Muscle layer of colon (tissue), 2 donors: ENCODE data around the gene SIM1.

Source experiments
- H3K27ac ChIP-seq: one replicate; pipeline ENCODE4 v1.7.0; 2013; ENCODE audit warnings: low read depth, mild to moderate bottlenecking, low read length, moderate library complexity
- H3K27me3 ChIP-seq, 2 donors: one replicate each; pipeline ENCODE4 v1.7.0; 2013; ENCODE audit warnings: low read length in 2 of 2, mild to moderate bottlenecking in 2 of 2; ENCODE audit not compliant: insufficient read depth in 2 of 2, control insufficient read depth in 1 of 2
- H3K36me3 ChIP-seq: one replicate; pipeline ENCODE4 v1.7.0; 2013; ENCODE audit warnings: mild to moderate bottlenecking, low read length; ENCODE audit not compliant: insufficient read depth
- H3K4me1 ChIP-seq: one replicate; pipeline ENCODE4 v1.7.0; 2013; ENCODE audit warnings: mild to moderate bottlenecking, low read length; ENCODE audit not compliant: insufficient read depth
- H3K4me3 ChIP-seq, 2 donors: one replicate each; pipeline ENCODE4 v1.7.0; 2013; ENCODE audit warnings: low read length in 2 of 2, low read depth in 1 of 2, mild to moderate bottlenecking in 1 of 2, moderate library complexity in 1 of 2
- H3K9ac ChIP-seq: one replicate; pipeline ENCODE4 v1.7.0; 2013; ENCODE audit warnings: low read length
- H3K9me3 ChIP-seq: one replicate; pipeline ENCODE4 v1.7.0; 2013; ENCODE audit warnings: mild to moderate bottlenecking, low read length
- donor health status: abdominal sarcoma.
- donor health status: Adenocarcinoma of cecum.

Gene SIM1

DNA sequence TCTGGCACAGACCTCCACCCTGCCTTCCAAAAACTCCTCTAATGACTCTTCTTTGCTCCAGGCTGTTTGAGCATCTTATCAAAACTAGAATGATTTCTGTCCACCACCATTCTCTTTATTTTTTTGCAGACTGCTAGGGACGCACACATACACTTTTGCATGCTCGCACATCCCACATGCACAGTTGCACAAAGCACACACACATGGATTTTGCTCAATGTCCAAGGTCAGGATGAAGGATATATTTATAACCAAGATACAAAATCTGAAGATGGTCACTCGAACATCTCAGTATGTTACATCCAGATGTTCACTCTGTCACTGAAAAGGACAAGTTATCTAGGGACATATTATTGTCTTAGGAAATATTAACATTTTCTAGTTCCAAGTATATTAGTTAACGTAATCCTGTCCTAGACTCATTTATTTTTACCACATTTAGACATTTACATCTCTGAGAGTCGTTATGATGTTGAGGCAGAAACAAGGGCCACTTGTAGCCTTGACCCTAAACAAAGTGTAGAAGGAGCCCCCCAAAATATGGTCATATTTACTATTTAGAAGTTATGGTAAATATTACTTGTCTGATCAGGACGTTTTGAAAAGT, 3.4 kb upstream of the SIM1 start:
- H3K27ac ChIP-seq, result no peak overlapping the region
- peaks cover 7% of the 10 kb centered on the region for H3K9me3 ChIP-seq
- no peak overlapping the region for H3K9ac ChIP-seq
- H3K4me3 ChIP-seq, result no peak overlapping the region
- peaks cover 11% of the 10 kb centered on the region for H3K4me1 ChIP-seq
- H3K27me3 ChIP-seq, result peaks cover 65 to 73% of the 10 kb centered on the region in 2 donors
- H3K36me3 ChIP-seq, result no peaks in the 10 kb centered on the region

DNA sequence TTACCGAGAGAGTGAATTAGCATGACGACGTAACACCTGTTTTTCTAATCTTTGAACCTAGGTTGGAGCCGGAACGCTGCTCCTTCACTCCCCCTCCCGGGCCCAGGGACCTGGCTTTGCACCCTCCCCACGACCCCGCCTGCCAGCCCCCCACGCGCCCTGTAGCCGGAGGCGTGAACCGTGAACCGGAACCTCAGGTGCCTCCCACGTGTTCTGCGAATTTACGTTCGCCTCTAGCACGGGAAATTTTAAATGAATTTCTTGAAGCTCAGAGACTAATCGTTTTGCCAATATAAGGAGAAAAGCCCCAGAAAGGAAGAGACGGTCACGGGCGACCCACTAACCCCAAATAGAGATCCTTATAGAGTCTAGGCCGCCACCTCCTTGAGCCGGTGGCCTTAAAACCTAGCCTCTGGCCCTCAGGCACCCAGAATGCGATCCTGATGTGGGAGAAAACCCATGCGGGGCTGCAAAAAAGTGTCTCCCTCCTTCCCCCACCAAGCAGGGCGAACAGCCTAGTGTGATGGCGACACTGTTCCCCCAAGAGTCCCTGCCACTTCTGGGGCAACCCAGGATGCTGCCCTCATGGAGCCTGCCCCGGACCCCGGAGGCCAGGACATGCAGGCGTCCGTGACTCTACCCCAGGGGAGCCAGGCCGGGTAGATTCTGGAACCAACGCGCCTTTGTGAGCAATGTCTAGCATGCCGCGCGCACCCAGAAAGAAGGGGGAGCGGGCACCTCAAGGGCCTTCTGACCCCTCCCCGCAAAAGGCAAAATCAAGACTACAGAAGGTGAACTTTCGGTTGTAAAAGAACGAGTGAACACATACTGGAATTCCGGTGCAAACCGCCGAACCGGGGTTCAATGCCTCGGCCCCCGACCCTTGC, 2.7 kb upstream of the SIM1 start:
- Histone ChIP-seq H3K36me3 (no peaks in the 10 kb centered on the region), H3K4me3 (no peak overlapping the region), H3K4me1 (peaks cover 11% of the 10 kb centered on the region), H3K27ac (no peak overlapping the region), H3K27me3 (peaks cover 72 to 81% of the 10 kb centered on the region in 2 donors), H3K9me3 (peaks cover 7% of the 10 kb centered on the region), H3K9ac (no peak overlapping the region)

DNA sequence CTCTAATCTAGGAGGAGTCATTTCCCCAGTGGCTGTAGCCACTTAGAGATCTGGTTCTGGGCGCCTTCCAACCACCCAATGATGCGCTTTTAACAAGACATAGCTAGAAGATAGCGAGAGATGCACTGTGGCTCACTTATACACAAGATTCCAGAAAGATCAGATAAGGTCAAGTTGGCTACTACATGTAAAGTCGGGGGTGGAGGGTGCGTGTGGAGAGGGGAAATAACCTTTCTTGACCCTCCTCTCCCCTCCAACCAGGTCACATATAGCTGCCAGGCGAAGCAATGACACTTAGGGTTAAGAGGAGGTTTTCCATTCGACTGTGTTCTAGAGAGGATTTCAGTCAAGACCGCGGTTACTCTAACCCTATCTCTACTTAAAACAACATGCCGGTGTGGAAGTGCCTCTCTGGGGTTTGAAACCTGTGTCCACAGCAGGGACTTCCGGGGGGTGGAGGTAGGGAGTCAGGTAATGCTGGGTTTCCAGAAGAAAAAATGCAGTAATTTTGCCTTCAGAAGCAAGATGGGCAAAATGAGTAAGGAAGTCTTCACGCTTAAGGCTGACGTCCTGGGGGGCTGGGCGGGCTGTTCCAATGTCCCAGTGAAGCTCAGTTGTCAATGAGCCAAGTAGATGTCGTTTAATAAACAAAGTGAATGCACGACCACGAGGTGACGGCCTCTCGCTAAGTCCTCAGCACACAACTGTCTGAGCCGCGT, 1.8 kb upstream of the SIM1 start:
- peaks cover 80 to 89% of the 10 kb centered on the region in 2 donors for H3K27me3 ChIP-seq
- H3K36me3 ChIP-seq, result no peaks in the 10 kb centered on the region
- peaks cover 7% of the 10 kb centered on the region for H3K9me3 ChIP-seq
- H3K9ac ChIP-seq, result no peak overlapping the region
- H3K4me3 ChIP-seq, result no peak overlapping the region
- peaks cover 11% of the 10 kb centered on the region for H3K4me1 ChIP-seq
- H3K27ac ChIP-seq, result no peak overlapping the region

DNA sequence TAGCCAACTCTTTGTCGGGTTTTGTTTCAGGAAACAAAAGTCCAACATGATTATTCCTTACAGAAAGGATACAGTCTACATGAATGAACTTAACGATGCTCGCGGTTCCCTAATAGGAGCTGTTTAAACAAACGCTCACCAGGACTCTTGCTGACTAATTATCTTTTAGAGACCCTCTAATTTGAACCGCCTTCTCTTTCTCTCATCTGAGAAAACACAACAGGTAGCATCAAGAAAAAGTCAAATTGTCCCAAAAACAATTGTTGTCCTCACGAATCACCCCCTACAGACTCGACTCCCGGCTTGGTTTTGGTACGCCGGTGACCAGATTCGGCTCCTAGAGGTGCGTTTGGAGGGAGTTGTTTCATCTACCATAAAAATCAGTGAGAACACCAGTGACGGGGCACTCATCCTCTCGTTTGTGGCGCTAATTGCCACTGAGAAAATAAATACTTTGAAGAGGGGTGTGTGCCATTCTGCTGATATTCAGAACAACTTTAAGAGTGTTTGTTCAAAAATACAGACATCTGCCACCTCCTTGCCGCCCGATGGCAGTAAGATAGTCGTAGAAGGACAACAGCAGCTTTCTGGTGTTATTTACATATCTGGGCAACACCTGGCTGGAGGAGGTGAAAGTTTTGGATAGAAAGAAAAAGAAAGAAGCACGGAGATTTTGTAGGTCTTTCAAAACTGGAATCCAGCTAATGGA, 1.1 kb upstream of the SIM1 start:
- no peaks in the 10 kb centered on the region for H3K36me3 ChIP-seq
- no peak overlapping the region for H3K27ac ChIP-seq
- peaks cover 87 to 96% of the 10 kb centered on the region in 2 donors for H3K27me3 ChIP-seq
- H3K4me1 ChIP-seq, result peaks cover 11% of the 10 kb centered on the region
- no peak overlapping the region for H3K4me3 ChIP-seq
- no peak overlapping the region for H3K9ac ChIP-seq
- H3K9me3 ChIP-seq, result peaks cover 7% of the 10 kb centered on the region

DNA sequence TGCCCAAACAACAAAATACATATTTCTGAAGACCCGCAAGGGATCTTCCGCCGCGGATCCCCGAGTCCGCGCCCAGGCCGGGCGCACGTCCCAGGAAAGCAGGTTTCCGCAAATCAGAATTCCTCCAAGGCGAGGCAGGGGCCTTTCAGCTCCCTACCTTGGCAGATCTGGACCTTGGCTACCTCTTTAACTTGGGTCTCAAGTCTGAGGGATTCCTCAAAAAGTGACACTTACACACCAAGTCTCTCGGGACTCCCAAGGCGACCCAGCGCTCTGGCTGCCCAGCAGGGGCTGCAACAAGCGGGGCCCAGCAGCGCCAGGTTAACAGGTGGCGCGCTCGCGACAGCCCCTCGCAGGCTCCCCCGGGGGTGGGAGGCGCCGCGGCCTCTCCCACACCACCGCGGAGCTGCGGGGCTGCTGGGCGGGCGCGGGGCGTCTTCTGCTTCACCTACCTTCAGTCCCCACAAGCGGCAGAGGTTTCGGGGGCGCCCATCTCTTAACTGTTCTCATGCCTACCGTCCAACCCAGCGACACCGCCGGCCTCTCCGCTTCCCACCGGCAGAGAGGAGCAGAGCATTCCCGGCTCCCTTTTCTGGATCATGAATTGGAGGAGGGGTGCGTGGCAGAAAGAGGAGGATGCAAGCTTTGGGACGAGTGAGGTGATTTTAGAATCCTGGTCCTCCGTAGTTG, 414 bp downstream of the SIM1 start:
- Histone ChIP-seq H3K27ac (no peak overlapping the region), H3K9ac (no peak overlapping the region), H3K4me3 (no peak overlapping the region), H3K27me3 (peaks cover 95 to 100% of the 10 kb centered on the region in 2 donors), H3K9me3 (peaks cover 7% of the 10 kb centered on the region), H3K36me3 (no peaks in the 10 kb centered on the region), H3K4me1 (peaks cover 11% of the 10 kb centered on the region)

DNA sequence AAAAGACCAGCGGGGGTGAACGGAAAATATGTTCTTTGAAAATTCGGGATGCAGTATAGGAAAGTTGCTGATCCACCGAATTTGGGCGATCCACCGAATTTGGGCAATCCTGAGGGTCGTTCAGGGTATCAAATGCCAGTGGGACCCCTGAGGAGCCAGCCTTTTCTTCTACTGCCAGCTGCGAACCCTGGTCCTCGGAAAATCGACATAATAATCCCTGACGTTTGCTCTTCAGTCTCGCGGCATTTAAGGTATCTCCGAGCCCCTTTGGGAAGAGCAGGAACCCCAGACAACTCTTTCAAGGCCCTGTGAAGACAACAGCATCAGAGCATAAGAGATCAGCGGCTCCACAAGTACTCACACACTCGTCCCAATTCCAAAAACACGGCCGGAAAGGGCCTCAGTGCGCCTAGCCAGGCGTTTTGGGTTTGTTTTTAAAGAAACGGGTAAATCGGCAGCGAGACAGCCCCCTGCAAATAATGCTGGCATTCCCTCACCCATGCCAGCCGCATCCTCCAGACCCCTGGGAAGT, 1.0 kb downstream of the SIM1 start:
- H3K4me3 ChIP-seq, result no peak overlapping the region
- H3K27ac ChIP-seq, result no peak overlapping the region
- H3K27me3 ChIP-seq, result peaks cover 97 to 100% of the 10 kb centered on the region in 2 donors
- peaks cover 7% of the 10 kb centered on the region for H3K9me3 ChIP-seq
- no peak overlapping the region for H3K9ac ChIP-seq
- no peaks in the 10 kb centered on the region for H3K36me3 ChIP-seq
- H3K4me1 ChIP-seq, result peaks cover 11% of the 10 kb centered on the region

DNA sequence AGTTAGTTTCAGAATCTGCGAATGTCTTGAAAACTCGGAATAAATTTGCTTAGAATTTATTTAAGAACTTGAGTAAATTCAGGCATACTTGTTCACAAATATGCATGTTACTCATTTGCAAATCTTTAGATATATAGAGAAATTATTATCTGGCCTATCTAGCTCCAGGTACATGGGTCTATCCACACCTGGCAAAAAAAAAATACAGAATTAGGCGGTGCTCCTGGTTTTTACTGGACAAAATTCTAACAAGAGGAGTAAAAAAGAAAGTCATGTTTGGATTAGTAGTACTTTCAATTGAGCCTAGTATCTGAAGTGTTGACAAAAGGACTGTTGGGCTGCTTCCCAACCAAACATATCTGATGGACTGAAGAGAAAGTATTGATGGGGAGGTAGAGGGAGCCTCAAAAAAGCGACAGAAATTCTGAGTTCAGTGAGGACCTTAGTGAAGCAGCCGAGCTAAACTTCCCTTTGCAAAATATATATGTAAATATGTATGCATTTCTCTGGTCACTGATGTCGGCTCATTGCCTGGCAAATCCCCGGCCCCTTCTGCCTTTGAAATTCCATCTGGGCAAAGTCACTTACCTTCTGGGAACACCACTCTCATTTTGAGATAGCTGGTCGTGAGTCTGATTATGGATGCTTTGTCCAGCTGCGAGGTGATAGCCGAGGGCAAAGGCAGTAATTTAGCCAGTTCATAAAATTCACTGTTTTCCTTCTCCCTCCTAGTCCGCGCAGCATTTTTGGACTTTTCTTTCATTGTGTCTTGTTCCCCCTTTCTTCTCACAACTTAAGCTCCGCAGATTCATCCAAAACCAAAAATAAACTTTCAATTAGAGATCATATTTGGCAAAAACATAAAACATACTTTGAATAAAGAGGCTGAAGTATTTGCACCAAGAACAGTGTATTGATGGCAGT, 1.8 kb downstream of the SIM1 start:
- no peak overlapping the region for H3K27ac ChIP-seq
- no peak overlapping the region for H3K4me3 ChIP-seq
- no peak overlapping the region for H3K9ac ChIP-seq
- peaks cover 97 to 100% of the 10 kb centered on the region in 2 donors for H3K27me3 ChIP-seq
- H3K36me3 ChIP-seq, result no peaks in the 10 kb centered on the region
- H3K4me1 ChIP-seq, result peaks cover 11% of the 10 kb centered on the region
- H3K9me3 ChIP-seq, result peaks cover 7% of the 10 kb centered on the region

DNA sequence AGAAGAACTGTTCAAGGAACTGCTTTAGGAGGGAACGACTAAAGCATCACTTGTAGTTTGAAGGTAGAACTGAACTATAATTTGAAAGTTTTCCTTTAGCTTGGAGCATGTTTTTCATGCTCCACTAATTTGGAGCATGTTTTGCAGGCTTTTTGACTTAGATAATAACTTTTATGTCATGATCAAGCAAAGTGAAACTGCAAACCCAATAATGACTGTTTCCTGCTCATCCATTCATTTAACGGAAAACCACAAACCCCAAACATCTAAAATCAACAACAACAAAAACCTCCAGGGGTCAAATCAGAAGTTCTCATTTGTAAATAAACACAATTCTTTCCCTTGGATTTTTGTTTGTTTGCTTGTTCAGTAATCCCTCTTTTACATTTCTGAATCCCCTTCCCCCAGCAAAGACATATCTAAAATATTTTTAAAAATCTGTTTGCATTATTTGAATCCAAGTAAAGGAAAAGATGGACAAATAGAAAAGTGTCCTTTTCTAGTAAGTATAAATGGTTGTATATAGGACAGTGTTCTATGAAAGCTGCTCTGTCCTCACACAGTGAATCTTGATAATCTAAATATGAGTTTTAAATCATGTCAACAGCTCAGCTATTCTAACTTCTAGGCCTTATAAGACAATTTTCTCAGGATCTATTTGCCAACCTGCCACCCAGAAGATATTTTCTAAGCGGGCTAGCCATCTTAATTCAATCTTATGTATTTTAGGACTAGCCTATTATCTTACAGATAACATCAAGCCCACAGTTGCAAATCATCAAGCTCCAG, 2.6 kb downstream of the SIM1 start:
- Histone ChIP-seq H3K27me3 (peaks cover 95 to 100% of the 10 kb centered on the region in 2 donors), H3K27ac (no peak overlapping the region), H3K4me3 (no peak overlapping the region), H3K36me3 (no peaks in the 10 kb centered on the region), H3K9ac (no peak overlapping the region), H3K9me3 (peaks cover 7% of the 10 kb centered on the region), H3K4me1 (peaks cover 11% of the 10 kb centered on the region)

DNA sequence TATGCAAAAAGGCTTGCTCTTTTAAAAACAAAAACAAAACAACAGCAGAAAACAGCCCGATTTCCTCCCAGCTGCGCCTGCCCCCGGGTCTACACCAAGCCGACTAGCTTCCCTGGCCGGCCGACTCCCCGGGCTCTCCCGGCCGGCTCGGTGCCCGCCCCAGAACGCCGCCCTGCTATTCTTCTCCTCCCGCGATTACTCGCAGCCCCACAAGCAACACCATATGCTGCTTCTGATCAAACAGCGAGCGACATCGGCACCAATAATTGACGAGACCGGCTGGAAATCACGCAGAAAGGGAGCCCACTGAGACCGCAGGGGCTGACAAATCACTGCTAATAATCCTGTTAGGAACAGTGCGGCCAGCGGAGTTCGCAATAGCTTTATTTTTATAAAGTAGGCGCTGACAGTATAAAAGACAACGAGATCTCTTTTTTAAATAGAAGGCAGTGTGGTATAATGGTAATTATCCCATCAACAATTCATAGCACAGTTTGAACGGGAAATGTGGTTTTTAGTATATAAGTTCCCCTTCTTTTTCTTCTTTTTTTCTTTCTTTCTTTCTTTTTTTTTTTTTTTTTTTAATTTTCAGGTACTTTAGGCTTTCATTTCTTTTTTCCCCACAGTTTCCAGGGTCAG, 3.3 kb downstream of the SIM1 start:
- H3K9ac ChIP-seq, result no peak overlapping the region
- H3K4me1 ChIP-seq, result peaks cover 11% of the 10 kb centered on the region
- H3K4me3 ChIP-seq, result no peak overlapping the region
- peaks cover 95 to 100% of the 10 kb centered on the region in 2 donors for H3K27me3 ChIP-seq
- no peaks in the 10 kb centered on the region for H3K36me3 ChIP-seq
- peaks cover 7% of the 10 kb centered on the region for H3K9me3 ChIP-seq
- H3K27ac ChIP-seq, result no peak overlapping the region
